Pancreas (tissue), 10 donors: ENCODE results near the gene ASS1. TPM values are rescaled to one million over a fixed set of nuclear protein-coding genes. Genes with fewer than 3 reads are reported as not detected.

Source experiments
- ATAC-seq, 4 donors: fragments of 200-7000 bp; cut with Tn5 transposase; one replicate each; pipeline versions ENCODE4 v1.8.0 to v1.9.1; 2020; ENCODE audit warnings: mild to moderate bottlenecking in 4 of 4, moderate library complexity in 4 of 4
- DNase-seq, 6 donors: peaks; one replicate each; pipeline ENCODE4 v3.0.0-alpha.2; 2020
- FAIRE-seq: peaks from 2 replicates; lab custom pipeline; 2012; peaks lifted over from hg19 to GRCh38; lab: Jason Lieb, UNC
- H3K27ac ChIP-seq, 4 donors: fragments of 200-600 bp; sonication (generic); 1 replicate in 3 of 4; 2 replicates in 1 of 4; pipeline versions ENCODE4 v1.5.0 to v1.8.0; 2020
- H3K27me3 ChIP-seq, 4 donors: fragments of 200-600 bp; one replicate each; pipeline ENCODE4 v1.8.0; 2021
- H3K36me3 ChIP-seq, 3 donors: fragments of 200-600 bp; sonication (generic) in 1 of 3; one replicate each; pipeline versions ENCODE4 v1.5.0 to v1.8.0; 2020 to 2021
- H3K4me1 ChIP-seq, 3 donors: fragments of 200-600 bp; one replicate each; pipeline ENCODE4 v1.8.0; 2021
- H3K4me3 ChIP-seq, 4 donors: fragments of 200-600 bp; sonication (generic) in 2 of 4; one replicate each; pipeline versions ENCODE4 v1.5.0 to v1.8.0; 2020 to 2021
- H3K9me3 ChIP-seq, 4 donors: fragments of 200-600 bp; one replicate each; pipeline ENCODE4 v1.8.0; 2021
- CTCF ChIP-seq, 4 donors: fragments of 200-600 bp; sonication (generic) in 3 of 4; IDR thresholded peaks; one replicate each; pipeline versions ENCODE4 v1.5.0 to v1.8.0; 2021; ENCODE audit warnings: antibody characterized with exemption in 4 of 4
- WGBS, 2 donors: extraction: QIAGEN DNeasy Blood & Tissue Kit; methylation state at CpG; one replicate each; pipeline ENCODE4 v1.1.7; 2013; 5-methylcytosine and 5-hydroxymethylcytosine counted together
- intact Hi-C, 3 donors: fragments of 100-400 bp; cut with DNase I; formaldehyde crosslinking; loops; one replicate each; pipeline versions ENCODE4 v1.11.1 to v1.14.2; 2022
- polyA plus RNA-seq, 2 donors: library from polyadenylated mRNA; stranded (reverse); fragments of 200-250 nt; gene quantifications; one replicate each; pipeline ENCODE4 v1.2.3, GENCODE V29; 2013
- total RNA-seq, 6 donors: library from RNA; stranded (reverse); fragmentation: NEBNext Ultra II Directional in 4 of 6; extraction: Animal tissue kit (Norgen Biotek cat#: 25700) in 4 of 6; gene quantifications; one replicate each; pipeline versions ENCODE4 v1.2.1 to v1.2.4, GENCODE V29; 2021 to 2023
- donor health status: healthy with polysubstance abuse.
- donor health status: DM: no; HTN: no; CAD: no; lungs with moderate emphysema.
- donor health status: DM: no; HTN: no; CAD: no.
- donor health status: control.
- donor health status: control.
- donor health status: Bipolar disorder and iron deficiency.
- donor health status: DM: yes; HTN: yes; CAD: no.
- donor health status: DM: no; HTN: no; CAD: no.
- donor health status: DM: no; HTN: no; CAD: no.
- donor health status: DM: yes; HTN: yes; CAD: no.

ASS1 gene
- total and polyA plus RNA-seq, 8 donors, result 19.3 to 71.4 (median 27.1) TPM

DNA sequence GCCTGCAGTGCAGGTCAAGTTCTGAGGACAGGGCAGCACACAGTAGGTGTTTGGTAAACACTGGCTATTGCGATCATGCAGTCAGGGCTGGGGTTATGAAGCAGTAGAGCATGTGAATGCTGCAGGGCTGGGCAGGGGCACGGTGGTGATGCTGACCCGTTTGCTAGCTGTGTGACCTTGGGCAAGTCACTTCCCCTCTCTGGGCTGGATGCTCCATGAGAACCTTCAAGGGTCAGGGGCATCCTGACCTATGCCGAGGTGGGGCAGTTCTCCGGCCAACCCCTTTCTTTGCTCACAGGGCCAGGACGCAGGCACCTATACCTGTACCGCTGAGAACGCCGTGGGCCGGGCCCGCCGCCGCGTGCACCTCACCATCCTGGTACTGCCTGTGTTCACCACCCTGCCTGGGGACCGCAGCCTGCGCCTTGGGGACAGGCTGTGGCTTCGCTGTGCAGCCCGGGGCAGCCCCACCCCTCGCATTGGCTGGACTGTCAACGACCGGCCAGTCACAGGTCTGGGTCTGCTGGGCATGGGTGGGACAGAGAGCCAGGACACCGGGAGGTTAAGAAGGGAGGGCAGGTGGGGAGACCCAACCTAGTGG lies 39.0 kb upstream of the ASS1 start:
- TF ChIP-seq CTCF (IDR thresholded peaks at IDR 0.05), result no peak
- Histone ChIP-seq H3K4me1 (no peaks in the 10 kb centered on the region), H3K27me3 (no peaks in the 10 kb centered on the region), H3K36me3 (no peaks in the 10 kb centered on the region), H3K4me3 (no peak overlapping the region), H3K9me3 (no peaks in the 10 kb centered on the region), H3K27ac (no peak overlapping the region)
- FAIRE-seq (no peak), DNase-seq (peak in 1 of 6 donors; percentile 37), ATAC-seq (no peak)
- 89 to 92% methylated on average over 22 of the region's 22 CpGs for WGBS, 2 donors
- intact Hi-C loops, result no loop called here

DNA sequence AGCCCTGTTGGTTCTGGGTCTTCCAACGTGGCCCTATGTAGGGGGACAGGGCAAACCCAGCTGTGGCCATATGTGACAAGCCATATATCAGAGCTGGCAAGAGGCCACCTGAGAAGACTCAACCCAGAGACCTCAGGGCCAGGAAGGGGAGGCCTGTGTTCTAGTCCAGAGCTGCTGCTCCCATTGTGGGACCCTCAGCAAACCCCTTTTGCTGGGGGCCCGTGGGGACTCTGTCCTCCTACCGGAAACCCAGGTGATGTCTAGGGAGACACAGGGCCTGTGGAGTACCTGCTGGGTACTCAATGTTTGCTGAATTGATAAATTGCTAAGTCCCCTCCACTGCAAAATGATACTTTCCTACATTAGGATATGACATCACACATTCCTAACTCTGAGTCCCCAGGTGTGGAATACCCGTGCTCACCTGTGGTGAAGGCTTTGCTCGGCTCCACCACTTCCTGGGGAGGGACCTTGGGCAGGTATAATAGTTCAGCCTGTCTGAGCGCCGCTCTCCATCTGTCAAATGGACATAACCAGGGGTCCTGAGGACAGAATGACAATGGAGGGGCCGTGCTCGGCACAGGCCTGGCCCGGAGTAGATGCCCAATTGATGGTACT lies 38.4 kb upstream of the ASS1 start:
- H3K4me1 ChIP-seq, result no peaks in the 10 kb centered on the region
- FAIRE-seq (no peak), ATAC-seq (no peak), DNase-seq (peak in 1 of 6 donors; percentile 14)
- no peaks in the 10 kb centered on the region for H3K27me3 ChIP-seq
- no peak overlapping the region for H3K4me3 ChIP-seq
- H3K36me3 ChIP-seq, result no peaks in the 10 kb centered on the region
- no peaks in the 10 kb centered on the region for H3K9me3 ChIP-seq
- 81% methylated on average over 10 of the region's 10 CpGs for WGBS, 2 donors
- H3K27ac ChIP-seq, result no peak overlapping the region
- no peak for TF ChIP-seq CTCF (IDR thresholded peaks at IDR 0.05)
- intact Hi-C loops, result no loop called here

- ATAC-seq, result no peak
- no peak overlapping the region for H3K4me3 ChIP-seq
- DNase-seq, result peak in 1 of 6 donors; percentile 8
- no peak overlapping the region for H3K27ac ChIP-seq
- H3K9me3 ChIP-seq, result no peaks in the 10 kb centered on the region
- no peak for FAIRE-seq
- 70 to 81% methylated on average over 9 of the region's 9 CpGs for WGBS, 2 donors
- H3K4me1 ChIP-seq, result no peaks in the 10 kb centered on the region
- intact Hi-C loops, result no loop called here
- H3K36me3 ChIP-seq, result no peaks in the 10 kb centered on the region
- TF ChIP-seq CTCF (IDR thresholded peaks at IDR 0.05), result no peak
- no peaks in the 10 kb centered on the region for H3K27me3 ChIP-seq
Measured at GRCh38 chr9:130407916-130408663, 36.7 kb upstream of the ASS1 start.

GRCh38 chr9:130408669-130409068 lies 36.1 kb upstream of the ASS1 start:
- peak in 1 of 6 donors; percentile 19 for DNase-seq
- WGBS, 2 donors, result 83 to 88% methylated on average over 9 of the region's 9 CpGs
- H3K27ac ChIP-seq, result no peak overlapping the region
- TF ChIP-seq CTCF (IDR thresholded peaks at IDR 0.05), result no peak
- H3K4me3 ChIP-seq, result no peak overlapping the region
- no peaks in the 10 kb centered on the region for H3K4me1 ChIP-seq
- no peak for ATAC-seq
- H3K9me3 ChIP-seq, result no peaks in the 10 kb centered on the region
- intact Hi-C loops, result no loop called here
- no peaks in the 10 kb centered on the region for H3K36me3 ChIP-seq
- FAIRE-seq, result no peak
- H3K27me3 ChIP-seq, result no peaks in the 10 kb centered on the region
